ENCODE data around the gene NMUR1. TPM values are rescaled to one million over a fixed set of nuclear protein-coding genes. Genes with fewer than 3 reads are reported as not detected.

The NMUR1 gene
- total RNA-seq, 2 experiments from 2014 or later = 0.06 to 0.15 TPM

Other genes with a start within 250 kb of the NMUR1 start
- under 1 TPM; 0.25 to 0.27 TPM for gene B3GNT7, start 134.7 kb downstream of the NMUR1 start, total RNA-seq
- 1,000 to 10,000 TPM; 1,690 to 1,756 TPM for gene NCL, start 66.0 kb downstream of the NMUR1 start, total RNA-seq
- not detected for gene TEX44, start 62.4 kb upstream of the NMUR1 start, total RNA-seq
- 1,000 to 10,000 TPM; 2,458 to 2,489 TPM for gene PTMA, start 178.1 kb upstream of the NMUR1 start, total RNA-seq